Spleen (tissue), 7 donors: ENCODE results near the gene PPIG.

Experiments used
- CTCF ChIP-seq, 11 experiments: fragments of 200-600 bp in 7 of 11; fragments of 450-650 bp in 4 of 11; sonication (generic) in 4 of 11; IDR thresholded peaks in 8 of 11; conservative IDR thresholded peaks in 3 of 11; 1 replicate in 7 of 11; 2 replicates in 4 of 11; pipeline versions ENCODE4 v1.4.0 to v1.8.0; 2016 to 2021; ENCODE audit warnings: antibody characterized with exemption in 11 of 11, inconsistent platforms in 4 of 11, mild to moderate bottlenecking in 1 of 11
- POLR2A ChIP-seq, 3 donors: fragments of 450-650 bp; IDR thresholded peaks; one replicate each; pipeline ENCODE4 v1.5.1; 2017; ENCODE audit warnings: antibody characterized with exemption in 3 of 3, mild to moderate bottlenecking in 1 of 3
- donor health status: DM: no; HTN: no; CAD: no; lungs with moderate emphysema.
- donor health status: DM: no; HTN: no; CAD: no.
- donor health status: DM: no; HTN: no; CAD: no.

GRCh38 chr2:169667583-169667982, 83.4 kb downstream of the PPIG start:
- TF ChIP-seq CTCF (IDR thresholded peaks at IDR 0.05 in 8 of 11, conservative IDR thresholded peaks at IDR 0.05 in 3 of 11), result no peak
- TF ChIP-seq POLR2A (IDR thresholded peaks at IDR 0.05), result no peak
